ENCODE results near the gene TDRKH. TPM values are rescaled to one million over a fixed set of nuclear protein-coding genes. Genes with fewer than 3 reads are reported as not detected.
"Not testable (repeated sequence)": the region's sequence is repeated elsewhere in the genome, so short reads cannot be mapped to it uniquely, and the experiment has no call there.

TDRKH gene
- total and polyA plus RNA-seq, 2 donors (not counting 1 experiment from before 2014, with no cell fraction given) = 1.8 to 5.6 TPM

- Histone ChIP-seq H3K27me3 (ENCODE audit: control insufficient read depth, insufficient read depth, low read length) (no peaks in the 10 kb centered on the region), H4K20me1 (ENCODE audit: control insufficient read depth, extremely low read depth, insufficient read depth, low read length) (no peaks in the 10 kb centered on the region), H3K9ac (ENCODE audit: insufficient read depth, low read length) (no peak overlapping the region), H3K79me2 (ENCODE audit: control insufficient read depth, insufficient read depth, low read length) (no peaks in the 10 kb centered on the region), H3K4me3 (replicated peaks in 1 of 4; ENCODE audit: control extremely low read depth in 1 of 4, insufficient read depth in 1 of 4, low read depth in 3 of 4, low read length in 4 of 4) (no peak overlapping the region), H3K36me3 (ENCODE audit: control insufficient read depth, insufficient read depth, low read length) (no peaks in the 10 kb centered on the region), H2AFZ (ENCODE audit: low read length) (no peak overlapping the region), H3K4me2 (ENCODE audit: extremely low read depth, insufficient read depth, low read length) (no peak overlapping the region), H3K9me3 (ENCODE audit: control insufficient read depth, insufficient read depth, low read depth, low read length) (no peaks in the 10 kb centered on the region), H3K27ac (ENCODE audit: insufficient read depth, low read length) (no peak overlapping the region), H3K4me1 (ENCODE audit: control insufficient read depth, extremely low read depth, insufficient read depth, low read length) (no peaks in the 10 kb centered on the region)
- DNase-seq (ENCODE audit: low read depth in 2 of 2) = no peak
- no peak for TF ChIP-seq CTCF (conservative IDR thresholded peaks at IDR 0.05 in 1 of 2, IDR thresholded peaks at IDR 0.05 in 1 of 2; ENCODE audit: low read depth in 1 of 2, low read length in 2 of 2)
- TF ChIP-seq EZH2 (IDR thresholded peaks at IDR 0.05; ENCODE audit: low read length, missing control alignments) = no peak
Observed at GRCh38 chr1:151774256-151774922, 15.9 kb downstream of the TDRKH start.

GRCh38 chr1:151773702-151774101 is 16.6 kb downstream of the TDRKH start:
- Histone ChIP-seq H3K36me3 (ENCODE audit: control insufficient read depth, insufficient read depth, low read length) (no peaks in the 10 kb centered on the region), H4K20me1 (ENCODE audit: control insufficient read depth, extremely low read depth, insufficient read depth, low read length) (no peaks in the 10 kb centered on the region), H3K9me3 (ENCODE audit: control insufficient read depth, insufficient read depth, low read depth, low read length) (no peaks in the 10 kb centered on the region), H3K4me1 (ENCODE audit: control insufficient read depth, extremely low read depth, insufficient read depth, low read length) (no peaks in the 10 kb centered on the region), H3K27me3 (ENCODE audit: control insufficient read depth, insufficient read depth, low read length) (no peaks in the 10 kb centered on the region), H3K27ac (ENCODE audit: insufficient read depth, low read length) (no peak overlapping the region), H3K4me2 (ENCODE audit: extremely low read depth, insufficient read depth, low read length) (no peak overlapping the region), H2AFZ (ENCODE audit: low read length) (no peak overlapping the region), H3K9ac (ENCODE audit: insufficient read depth, low read length) (no peak overlapping the region), H3K4me3 (replicated peaks in 1 of 4; ENCODE audit: control extremely low read depth in 1 of 4, insufficient read depth in 1 of 4, low read depth in 3 of 4, low read length in 4 of 4) (no peak overlapping the region), H3K79me2 (ENCODE audit: control insufficient read depth, insufficient read depth, low read length) (no peaks in the 10 kb centered on the region)
- TF ChIP-seq EZH2 (IDR thresholded peaks at IDR 0.05; ENCODE audit: low read length, missing control alignments) (no peak), CTCF (conservative IDR thresholded peaks at IDR 0.05 in 1 of 2, IDR thresholded peaks at IDR 0.05 in 1 of 2; ENCODE audit: low read depth in 1 of 2, low read length in 2 of 2) (no peak)
- peak in 1 of 2 donors; percentile 81 for DNase-seq (ENCODE audit: low read depth in 2 of 2)

- H4K20me1 ChIP-seq (ENCODE audit: control insufficient read depth, extremely low read depth, insufficient read depth, low read length); H3K27me3 ChIP-seq (ENCODE audit: control insufficient read depth, insufficient read depth, low read length); H2AFZ ChIP-seq (ENCODE audit: low read length); DNase-seq (ENCODE audit: low read depth in 2 of 2); H3K4me2 ChIP-seq (ENCODE audit: extremely low read depth, insufficient read depth, low read length); H3K9ac ChIP-seq (ENCODE audit: insufficient read depth, low read length); H3K36me3 ChIP-seq (ENCODE audit: control insufficient read depth, insufficient read depth, low read length); H3K4me1 ChIP-seq (ENCODE audit: control insufficient read depth, extremely low read depth, insufficient read depth, low read length); H3K4me3 ChIP-seq (replicated peaks in 1 of 4; ENCODE audit: control extremely low read depth in 1 of 4, insufficient read depth in 1 of 4, low read depth in 3 of 4, low read length in 4 of 4); H3K27ac ChIP-seq (ENCODE audit: insufficient read depth, low read length); H3K79me2 ChIP-seq (ENCODE audit: control insufficient read depth, insufficient read depth, low read length); H3K9me3 ChIP-seq (ENCODE audit: control insufficient read depth, insufficient read depth, low read depth, low read length): not testable (repeated sequence)
Observed at GRCh38 chr1:151769270-151769669, 21.0 kb downstream of the TDRKH start.

GRCh38 chr1:151768351-151769066 is 21.8 kb downstream of the TDRKH start:
- H3K36me3 ChIP-seq (ENCODE audit: control insufficient read depth, insufficient read depth, low read length); H3K79me2 ChIP-seq (ENCODE audit: control insufficient read depth, insufficient read depth, low read length); H3K4me2 ChIP-seq (ENCODE audit: extremely low read depth, insufficient read depth, low read length); H2AFZ ChIP-seq (ENCODE audit: low read length); H3K4me1 ChIP-seq (ENCODE audit: control insufficient read depth, extremely low read depth, insufficient read depth, low read length); H3K9ac ChIP-seq (ENCODE audit: insufficient read depth, low read length); H3K9me3 ChIP-seq (ENCODE audit: control insufficient read depth, insufficient read depth, low read depth, low read length); H4K20me1 ChIP-seq (ENCODE audit: control insufficient read depth, extremely low read depth, insufficient read depth, low read length); H3K27me3 ChIP-seq (ENCODE audit: control insufficient read depth, insufficient read depth, low read length); DNase-seq (ENCODE audit: low read depth in 2 of 2); H3K4me3 ChIP-seq (replicated peaks in 1 of 4; ENCODE audit: control extremely low read depth in 1 of 4, insufficient read depth in 1 of 4, low read depth in 3 of 4, low read length in 4 of 4); H3K27ac ChIP-seq (ENCODE audit: insufficient read depth, low read length): not testable (repeated sequence)
